NCI-H187 (cell line): ENCODE data around the gene PITPNC1.
"Not testable (repeated sequence)": the region's sequence is repeated elsewhere in the genome, so short reads cannot be mapped to it uniquely, and the experiment has no call there.

Experiments used
- DNase-seq, 2 experiments: peaks; one replicate each; lab custom pipeline; 2025; lab: John Stamatoyannopoulos, UW

PITPNC1 gene

DNA sequence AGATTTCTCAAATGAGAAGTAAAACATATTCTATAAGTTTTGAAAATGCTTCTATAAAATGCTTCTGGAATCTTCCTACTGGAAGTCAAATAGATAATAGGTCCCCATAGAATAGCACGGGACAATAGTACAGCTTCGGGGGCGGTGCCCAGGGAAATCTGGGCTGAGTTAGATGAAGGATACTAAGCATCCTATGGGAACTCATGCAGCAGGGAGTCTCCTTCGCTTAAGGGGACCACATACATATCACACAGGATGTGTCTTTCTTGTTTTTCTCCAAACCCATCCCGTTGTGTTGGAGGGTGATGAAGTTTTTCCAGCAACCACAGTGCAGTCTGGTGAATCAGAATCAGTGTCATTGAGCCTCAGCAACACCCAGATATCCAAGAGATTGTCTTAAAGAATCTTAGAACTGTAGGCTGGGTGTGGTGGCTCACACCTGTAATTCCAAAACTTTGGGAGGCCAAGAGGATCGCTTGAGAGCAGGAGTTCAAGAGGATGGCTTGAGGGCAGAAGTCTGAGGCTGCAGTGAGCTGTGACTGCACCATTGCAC is 84.2 kb downstream of the PITPNC1 start:
- DNase-seq: no peak

DNA sequence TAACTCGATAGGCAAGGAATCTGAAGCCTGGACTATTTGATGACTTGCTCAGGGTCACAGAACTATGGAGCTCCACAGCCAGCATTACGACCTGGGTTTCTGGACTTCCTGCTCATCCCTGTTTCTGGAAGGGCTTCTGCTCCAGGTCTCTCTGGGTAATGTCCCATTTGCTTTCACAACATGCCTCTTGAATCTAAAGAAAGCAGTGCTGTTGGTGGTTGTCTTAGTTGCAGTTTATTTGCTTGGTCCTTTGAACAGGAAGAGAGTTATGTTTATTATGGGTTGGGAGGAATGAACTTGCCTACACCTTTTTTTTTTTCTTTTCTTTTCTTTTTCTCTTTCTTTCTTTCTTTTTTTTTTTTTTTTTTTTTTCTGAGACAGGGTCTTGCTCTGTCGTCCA is 84.8 kb downstream of the PITPNC1 start:
- DNase-seq: no peak

DNA sequence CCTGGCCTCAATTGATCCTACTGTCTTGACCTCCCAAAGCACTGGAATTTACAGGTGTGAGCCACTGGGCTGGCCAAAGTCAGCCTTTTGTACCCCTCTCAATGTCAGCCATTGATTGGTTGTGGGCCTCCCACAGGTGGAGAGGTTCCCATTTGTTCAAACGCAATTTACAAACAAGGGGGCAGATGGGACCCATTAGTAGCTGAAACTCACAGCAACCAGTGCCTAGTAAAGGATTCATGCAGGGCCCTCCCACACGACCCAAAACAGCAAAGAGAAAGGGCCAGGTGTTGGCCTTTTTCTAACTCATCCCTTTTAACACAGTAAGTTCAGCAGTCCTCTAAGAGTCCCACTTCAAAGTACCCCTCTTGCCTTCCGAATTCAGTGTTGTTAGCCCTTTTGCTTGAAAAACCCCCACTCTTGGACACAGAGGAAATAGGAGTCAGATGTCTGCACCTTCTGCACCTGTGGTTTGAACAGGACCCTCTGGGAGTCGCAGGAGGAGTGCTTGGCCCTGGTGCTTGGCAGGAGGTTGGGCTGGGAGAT is 89.2 kb downstream of the PITPNC1 start:
- no peak for DNase-seq

DNA sequence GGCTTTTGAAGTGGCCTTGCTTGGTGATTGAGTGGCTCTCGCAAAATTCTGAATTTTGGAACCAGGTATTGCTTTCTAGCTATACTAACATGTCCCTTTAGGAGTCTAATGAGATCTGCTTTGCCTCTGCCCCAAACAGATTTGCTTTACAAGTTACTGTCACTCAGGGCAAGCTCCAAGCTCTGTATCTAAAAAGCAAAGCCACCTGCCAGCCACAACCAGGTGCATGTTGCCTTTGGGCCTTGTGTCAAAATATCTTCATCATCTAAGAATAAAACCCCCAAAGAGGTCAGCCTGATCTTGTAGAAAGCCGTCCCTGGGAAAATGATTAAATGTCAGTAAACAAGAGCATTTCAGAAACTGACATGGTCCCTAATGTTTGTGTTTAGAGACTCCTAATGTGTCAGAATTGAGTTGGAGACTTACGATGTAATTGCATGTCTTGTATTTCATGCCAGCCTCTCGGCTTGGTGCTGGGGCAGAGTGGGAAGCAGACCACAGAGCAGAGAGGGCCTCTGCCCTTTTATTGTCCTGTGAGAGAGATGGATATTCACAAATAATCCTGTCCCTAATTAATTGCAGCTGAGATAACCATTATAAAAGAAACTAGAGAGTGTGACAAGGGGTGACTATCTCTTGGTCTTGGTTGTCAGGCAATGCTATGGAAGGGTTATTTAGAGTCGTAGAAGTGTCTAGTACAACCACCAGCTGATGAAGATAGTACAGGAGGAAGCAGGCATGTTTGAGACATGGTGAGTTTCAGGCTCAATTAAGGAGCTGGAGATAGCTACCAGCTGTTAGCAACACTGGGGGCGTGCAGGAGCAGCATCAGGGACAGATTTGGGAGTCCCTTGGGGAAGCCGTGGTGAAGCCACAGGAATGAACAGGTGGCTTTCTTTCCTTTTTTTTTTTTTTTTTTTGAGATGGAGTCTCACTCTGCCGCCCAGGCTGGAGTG is 90.7 kb downstream of the PITPNC1 start:
- peak; percentile 26 to 65 for DNase-seq

DNA sequence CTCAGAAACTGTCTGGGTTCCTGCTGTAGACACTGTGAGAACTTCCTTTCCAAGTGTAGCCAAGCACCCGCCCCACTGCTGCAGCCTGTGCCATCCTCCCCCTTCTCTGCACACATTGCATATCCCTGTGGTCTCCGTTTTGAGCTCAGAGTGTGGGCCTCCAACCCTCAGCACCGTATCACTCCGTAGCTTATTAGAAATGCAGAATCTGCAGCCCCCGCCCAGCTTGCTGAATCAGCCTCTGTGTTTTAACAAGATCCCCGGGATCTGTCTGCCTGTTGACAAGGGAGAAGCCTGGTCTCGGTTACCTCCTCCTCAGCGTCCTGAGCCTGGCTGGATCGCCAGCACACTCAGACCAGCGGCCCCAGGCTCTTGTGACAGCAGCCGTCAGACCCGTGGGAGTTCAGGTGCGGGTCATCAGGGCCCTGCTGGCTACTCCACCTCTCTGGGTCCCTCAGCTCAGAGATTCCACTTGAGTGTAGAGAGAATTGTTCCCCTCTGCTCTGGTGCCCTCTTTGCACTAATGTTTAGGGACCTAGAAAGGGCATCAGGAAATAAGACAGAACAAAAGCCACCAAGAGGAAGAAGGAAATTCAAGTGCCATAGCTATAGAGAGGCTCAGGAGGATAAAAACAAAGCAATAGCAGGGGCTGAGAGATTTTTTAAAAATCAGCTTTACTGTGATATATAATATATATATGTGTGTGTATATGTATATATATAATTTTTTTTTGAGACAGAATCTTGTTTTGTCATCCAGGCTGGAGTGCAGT is 92.3 kb downstream of the PITPNC1 start:
- no peak for DNase-seq

DNA sequence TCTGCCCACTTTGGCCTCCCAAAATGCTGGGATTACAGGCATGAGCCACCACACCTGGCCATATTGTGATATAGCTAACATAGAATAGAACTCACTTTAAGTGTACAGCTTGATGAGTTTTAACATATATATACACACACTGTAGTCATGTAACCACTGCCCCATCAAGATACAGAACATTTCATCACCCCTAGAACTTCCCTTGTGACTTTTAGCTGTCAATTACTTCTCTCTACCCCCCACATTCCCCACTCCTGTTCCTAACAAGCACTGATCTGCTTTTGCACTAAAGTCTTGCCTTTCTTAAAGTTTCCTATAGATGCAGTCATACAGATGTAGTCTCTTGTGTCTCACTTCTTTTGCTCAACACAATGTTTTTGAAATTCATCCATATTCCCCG is 93.1 kb downstream of the PITPNC1 start:
- DNase-seq: no peak

DNA sequence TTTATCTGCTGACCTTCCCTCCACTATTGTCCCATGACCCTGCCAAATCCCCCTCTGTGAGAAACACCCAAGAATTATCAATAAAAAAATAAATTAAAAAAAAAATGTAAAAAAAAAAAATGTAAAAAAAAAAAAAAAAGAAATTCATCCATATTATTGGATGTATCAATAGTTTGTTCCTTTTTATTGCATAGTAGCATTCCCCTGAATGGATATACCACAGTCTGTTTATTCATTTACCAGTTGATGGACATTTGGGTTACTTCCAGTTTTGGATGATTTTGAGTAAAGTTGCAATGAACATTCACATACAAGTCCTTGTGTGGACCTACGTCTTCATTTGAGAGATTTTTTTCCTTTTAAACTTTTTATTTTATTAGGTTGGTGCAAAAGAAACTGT is 94.0 kb downstream of the PITPNC1 start:
- no peak for DNase-seq

DNA sequence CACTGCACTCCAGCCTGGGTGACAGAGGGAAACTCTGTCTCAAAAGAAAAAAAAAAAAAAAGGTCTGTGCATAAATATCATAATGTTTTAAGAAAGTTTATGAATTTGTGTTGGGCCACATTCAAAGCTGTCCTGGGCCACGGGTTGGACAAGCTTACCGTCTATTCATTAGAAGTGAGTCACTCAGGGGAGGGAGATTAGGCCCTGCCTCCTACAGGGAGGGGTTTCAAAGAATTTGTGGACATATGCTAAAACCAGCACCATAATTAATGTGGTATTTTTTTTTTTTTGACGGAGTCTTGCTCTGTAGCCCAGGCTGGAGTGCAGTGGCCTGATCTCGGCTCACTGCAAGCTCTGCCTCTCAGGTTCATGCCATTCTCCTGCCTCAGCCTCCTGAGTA is 95.5 kb downstream of the PITPNC1 start:
- not testable (repeated sequence) for DNase-seq

DNA sequence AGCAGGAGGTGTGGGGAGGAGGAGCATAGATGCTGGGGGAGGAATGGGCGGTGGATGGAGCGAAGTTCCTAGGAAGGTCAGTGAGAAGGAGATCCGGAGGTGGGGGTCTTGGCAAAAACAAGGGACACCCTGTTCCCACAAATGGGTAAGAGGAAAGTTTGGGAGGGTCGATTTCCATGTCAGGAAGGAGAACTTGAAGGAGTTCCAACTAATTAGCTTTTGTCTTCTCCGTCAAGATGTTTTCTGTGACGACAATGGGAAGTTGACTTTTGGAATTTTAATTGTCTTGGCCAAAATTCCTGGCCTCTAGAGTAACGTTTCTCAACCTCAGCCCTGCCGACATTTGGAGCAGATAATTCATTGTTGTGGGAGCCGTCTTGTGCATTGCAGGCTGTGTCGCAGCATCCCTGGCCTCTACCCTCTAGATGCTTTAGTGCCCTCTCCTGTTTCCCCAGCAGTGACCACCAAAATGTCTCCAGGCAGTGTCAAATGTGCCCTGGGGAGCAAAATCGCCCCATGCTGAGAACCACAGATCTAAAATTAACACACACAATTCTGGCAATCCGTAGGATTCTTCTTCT is 97.1 kb downstream of the PITPNC1 start:
- no peak for DNase-seq

DNA sequence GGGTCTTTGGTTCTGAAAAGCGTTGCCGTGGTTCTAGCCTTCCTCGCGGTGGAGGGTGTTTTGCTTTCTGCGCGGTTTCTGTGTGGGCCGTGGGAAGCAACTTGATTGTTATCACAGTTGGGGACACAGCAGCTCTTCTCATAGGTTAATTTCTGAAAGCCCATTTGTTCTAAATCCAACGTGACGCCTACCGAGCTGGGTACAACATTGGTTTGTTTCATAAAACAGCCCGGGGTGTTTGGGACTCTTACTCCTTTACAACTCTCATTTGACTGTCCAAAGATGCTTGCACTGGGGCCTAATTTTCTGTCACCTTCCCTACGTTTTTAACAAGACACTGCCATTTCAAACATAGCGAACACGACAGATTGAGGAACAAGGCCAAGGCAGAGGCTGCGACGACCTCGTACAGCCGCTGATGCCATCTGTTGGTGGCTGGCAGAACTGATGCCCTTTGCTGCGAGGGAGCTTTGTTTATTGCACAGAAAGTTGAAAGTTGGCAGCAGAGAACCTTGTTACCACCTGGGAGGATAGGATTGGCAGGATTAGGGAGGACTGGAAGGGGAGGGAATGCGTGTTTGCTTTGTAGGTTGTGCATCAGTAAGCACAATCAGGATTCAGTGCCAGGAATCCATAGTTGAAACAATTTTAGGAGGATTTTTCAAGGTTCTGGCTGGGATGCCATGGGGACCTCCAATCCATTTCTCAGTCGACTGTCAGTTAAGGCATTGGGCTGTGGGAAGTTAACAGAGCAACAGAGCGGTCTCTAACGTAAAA is 98.3 kb downstream of the PITPNC1 start:
- DNase-seq: peak; percentile 20 to 29

DNA sequence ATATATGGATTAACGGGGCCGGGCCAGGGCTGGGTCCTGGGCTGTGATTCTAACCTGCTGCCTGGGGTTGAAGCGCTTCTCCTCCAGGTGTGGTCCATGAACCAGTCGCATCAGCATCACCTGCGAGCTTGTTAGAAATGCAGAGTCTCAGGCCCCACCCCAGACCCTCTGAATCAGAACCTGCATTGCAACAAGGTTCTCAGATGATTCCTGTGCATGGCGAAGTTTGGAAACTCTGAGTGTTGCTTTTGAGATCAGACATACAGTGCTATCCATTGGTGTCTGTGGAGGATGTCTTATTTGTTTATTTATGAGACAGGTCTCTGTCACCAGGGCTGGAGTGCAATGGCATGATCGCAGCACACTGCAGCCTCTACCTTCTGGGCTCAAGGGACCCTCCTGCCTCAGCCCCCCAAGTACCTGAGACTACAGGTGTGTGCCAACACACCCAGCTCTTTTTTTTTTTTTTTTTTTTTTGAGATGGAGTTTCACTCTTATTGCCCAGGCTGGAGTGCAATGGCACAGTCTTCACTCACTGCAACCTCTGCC is 99.8 kb downstream of the PITPNC1 start:
- DNase-seq: no peak

DNA sequence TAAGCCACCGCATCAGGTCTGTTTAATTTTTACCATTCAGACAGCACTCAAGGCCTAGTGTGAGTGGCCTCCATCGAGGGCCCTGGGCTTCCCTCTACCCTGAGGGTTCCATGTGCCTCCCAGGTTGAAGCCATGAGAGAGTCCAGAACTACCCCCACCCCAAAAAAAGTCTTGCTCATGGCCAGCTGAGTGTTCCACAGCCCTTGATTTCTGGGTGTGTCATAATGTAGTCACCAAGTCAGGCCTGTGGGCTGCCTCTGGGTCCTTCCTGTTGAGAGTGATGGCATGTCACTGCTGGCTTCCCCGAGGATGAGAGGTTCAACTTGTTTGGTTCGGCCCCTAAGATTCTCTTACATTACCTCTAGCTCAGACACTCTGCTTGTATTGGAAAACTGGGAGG is 100.6 kb downstream of the PITPNC1 start:
- DNase-seq: no peak

DNA sequence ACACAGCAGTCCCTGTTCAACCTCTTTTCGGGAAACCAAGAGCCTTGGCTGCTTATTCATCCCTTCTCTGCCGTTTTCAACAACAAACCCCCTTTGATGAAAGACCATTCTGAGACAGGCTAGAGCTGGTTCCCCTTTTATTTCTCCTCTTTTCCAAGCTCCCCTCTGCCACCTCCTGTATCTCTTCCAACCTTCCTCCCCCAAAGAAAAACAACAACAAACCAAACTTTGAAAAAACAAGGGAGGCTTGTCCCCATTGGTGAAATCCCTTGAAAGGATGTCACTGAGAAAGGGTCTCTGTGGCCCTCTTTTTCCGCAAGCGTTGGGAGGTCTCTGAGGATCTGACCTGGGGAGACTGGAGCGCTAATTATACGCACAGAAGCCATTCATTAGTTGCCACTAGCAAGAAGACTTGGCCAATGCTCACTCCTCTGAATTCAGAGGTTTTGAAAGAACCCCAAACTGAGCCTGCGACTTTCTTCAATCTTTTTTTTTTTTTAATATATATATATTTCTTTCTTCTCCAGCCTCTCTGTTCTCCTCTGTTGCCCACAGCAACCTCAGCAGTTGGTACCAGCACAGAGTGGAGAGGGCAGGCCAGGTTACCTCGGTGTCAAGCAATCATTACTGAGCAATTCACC is 101.4 kb downstream of the PITPNC1 start:
- no peak for DNase-seq

DNA sequence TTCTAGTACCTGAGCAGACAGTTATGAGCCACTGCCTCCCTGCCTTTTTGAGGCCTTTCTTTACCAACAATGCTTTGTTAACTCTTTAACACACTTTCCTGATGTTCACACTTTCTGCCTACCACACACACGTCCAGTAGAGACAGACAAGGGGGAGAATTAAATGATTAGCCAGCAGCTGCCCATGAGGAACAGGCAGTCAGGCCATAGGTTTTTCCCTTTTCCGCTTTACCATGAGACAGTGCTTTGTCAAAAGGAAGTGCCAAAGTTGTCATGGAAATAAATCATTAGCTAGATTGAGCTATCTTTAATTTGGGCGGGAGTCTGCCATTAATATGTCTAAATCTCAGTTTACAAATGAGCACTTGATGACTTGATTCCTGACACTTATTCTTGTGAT is 102.1 kb downstream of the PITPNC1 start:
- no peak for DNase-seq

DNA sequence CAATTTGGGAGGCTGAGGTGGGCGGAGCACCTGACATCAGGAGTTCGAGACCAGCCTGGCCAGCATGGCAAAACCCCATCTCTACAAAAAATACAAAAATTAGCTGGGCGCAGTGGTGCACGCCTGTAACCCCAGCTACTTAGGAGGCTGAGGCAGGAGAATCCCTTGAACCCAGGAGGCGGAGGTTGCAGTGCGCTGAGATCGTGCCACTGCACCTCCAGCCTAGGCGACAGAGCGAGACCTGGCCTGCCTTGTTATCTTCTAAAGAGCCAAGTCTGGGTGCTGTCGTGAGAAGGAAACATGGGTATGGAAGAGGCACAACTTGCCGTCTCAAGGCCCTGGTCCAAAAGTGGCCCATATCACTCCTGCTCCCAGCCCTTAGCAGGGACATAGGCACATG is 103.9 kb downstream of the PITPNC1 start:
- not testable (repeated sequence) for DNase-seq

DNA sequence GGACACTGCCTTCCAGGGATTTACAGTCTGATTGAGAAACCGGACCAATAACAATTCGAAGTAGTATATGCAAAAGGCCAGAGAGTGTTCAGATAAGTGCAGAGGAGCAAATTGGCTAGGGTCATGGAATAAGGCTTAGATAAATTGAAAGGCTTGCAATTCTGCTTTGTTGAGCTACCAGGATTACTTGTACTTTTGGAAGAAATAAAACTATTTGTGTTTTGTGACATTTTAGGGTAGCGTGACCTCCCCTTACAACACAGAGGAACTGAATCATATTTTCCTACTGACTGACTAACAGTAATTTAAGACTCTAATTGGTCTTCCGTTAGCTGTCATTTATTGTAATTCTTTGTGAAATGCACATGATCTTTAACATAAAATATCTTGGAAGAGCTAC is 104.7 kb downstream of the PITPNC1 start:
- no peak for DNase-seq

DNA sequence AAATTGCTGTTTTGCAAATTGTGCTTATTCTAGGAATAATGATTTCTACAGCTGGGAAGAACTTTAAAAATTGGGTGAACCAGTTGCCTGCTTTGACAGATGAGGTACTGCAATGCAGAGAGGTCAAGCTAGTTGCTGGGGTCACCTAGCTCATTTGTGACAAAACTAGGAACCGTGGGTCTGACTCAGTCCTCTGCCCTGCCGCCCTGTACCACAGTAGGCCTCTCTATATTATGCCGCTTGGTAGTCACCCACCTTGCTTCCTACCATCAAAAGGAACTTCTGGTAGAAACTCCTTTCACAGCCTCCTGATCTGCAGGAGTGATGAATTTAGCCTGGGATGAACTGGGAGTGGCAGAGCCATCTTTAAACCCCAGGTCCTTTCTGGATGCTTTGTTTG is 105.7 kb downstream of the PITPNC1 start:
- DNase-seq: no peak

DNA sequence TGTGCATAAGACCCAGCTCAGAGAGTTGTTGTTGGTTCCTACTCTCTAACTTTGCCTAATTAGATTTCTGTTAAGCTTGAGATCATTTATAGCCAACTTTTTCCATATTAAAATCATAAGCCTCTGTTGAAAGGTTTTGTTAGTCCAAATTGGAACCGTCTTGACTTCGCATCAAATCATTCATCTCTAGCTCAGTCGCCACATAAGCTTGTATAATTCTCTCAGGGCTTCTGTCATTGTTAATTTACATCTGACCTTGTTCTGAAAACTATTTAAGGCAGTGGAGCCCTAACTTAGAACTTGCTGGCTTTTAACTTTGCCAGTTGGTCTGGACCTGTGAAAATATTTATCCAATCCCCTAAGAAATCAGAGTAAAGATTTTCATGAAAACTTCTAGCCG is 107.2 kb downstream of the PITPNC1 start:
- DNase-seq: no peak

DNA sequence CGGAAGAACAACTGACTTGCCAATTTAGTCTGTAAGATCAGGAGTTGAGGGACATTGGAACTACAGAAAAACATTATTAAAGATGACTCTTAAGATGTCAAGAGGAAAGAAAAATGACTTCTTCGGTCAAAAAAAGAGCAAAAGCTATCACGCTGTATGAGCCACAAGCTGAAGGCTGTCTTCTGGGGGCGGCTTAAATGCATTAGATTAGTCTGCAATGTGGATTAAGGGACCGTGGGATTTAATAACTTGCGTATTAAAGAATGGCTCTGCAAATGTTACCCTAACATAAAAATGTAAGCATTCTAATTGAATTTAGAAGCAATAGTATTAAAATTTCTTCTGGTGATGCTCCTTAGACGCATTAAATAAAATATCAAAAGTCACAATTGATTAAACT is 108.6 kb downstream of the PITPNC1 start:
- DNase-seq: no peak

DNA sequence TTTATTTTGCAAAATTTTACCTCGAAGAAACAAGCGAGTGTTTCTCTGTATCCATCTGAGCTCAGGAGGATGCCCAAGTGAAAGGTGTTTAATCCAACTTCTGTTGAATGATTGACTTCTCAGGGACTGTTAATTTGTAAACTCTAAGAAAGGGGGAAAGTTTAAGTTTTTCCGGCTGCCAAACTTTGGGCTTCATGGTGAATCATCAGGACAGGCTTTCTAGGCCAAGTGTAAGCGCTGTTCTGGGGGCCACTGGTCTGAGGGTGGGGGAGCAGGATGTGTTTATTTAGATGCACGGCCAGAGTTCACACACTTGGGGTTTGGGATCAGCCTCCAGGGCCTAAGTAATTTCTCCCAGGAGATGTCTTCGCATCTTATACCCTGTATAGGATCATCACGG is 110.4 kb downstream of the PITPNC1 start:
- no peak for DNase-seq

DNA sequence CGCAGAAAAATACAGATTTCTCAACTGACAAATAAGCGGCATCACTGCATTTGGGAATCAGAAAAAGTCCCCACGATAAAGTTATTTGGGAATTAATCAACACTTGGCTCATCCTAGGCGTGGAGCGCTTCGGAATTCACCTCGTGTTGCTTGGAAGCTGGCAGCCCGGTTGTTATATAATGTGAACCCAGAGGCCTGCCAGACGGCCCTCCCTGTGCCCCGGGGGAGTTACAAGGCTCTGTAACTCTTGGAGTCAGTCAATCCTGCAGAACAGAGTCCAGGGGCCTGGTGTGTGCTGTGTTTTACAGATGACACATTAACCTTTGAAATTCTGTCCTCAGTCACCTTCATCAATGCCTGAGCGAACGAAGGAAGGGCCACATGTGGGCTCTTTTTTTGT is 111.1 kb downstream of the PITPNC1 start:
- DNase-seq: no peak
